ENCODE data around the gene AMDHD2.

AMDHD2 gene

GRCh38 chr16:2529061-2529931 lies 9.1 kb downstream of the AMDHD2 start:
- Histone ChIP-seq H3K4me3 (ENCODE audit: low read length) (no peak overlapping the region), H3K36me3 (ENCODE audit: control insufficient read depth, low read length) (peaks cover 32% of the 10 kb centered on the region), H3K4me2 (ENCODE audit: low read length) (no peak overlapping the region), H3K27ac (ENCODE audit: low read depth, low read length) (no peak overlapping the region), H3K79me2 (ENCODE audit: control insufficient read depth, low read length) (no peaks in the 10 kb centered on the region), H3K27me3 (ENCODE audit: control insufficient read depth, low read length) (no peaks in the 10 kb centered on the region), H3K9me3 (ENCODE audit: control insufficient read depth, insufficient read depth, low read length) (no peaks in the 10 kb centered on the region), H3F3A (ENCODE audit: control insufficient read depth, insufficient read depth) (peaks cover 6% of the 10 kb centered on the region), H4K20me1 (ENCODE audit: control insufficient read depth, insufficient read depth, low read depth, low read length) (no peaks in the 10 kb centered on the region), H3K9me2 (replicated peaks; ENCODE audit: control insufficient read depth, low read length) (no peaks in the 10 kb centered on the region), H3K4me1 (ENCODE audit: control insufficient read depth, low read length) (peaks cover 19% of the 10 kb centered on the region)
- TF ChIP-seq CTCF (IDR thresholded peaks at IDR 0.05; ENCODE audit: low read depth, low read length, poor library complexity, severe bottlenecking) (no peak), EZH2phosphoT487 (IDR thresholded peaks at IDR 0.05; ENCODE audit: borderline replicate concordance, low read length) (no peak)

GRCh38 chr16:2529961-2530628 lies 9.9 kb downstream of the AMDHD2 start:
- Histone ChIP-seq H3K9me3 (ENCODE audit: control insufficient read depth, insufficient read depth, low read length) (no peaks in the 10 kb centered on the region), H3K27me3 (ENCODE audit: control insufficient read depth, low read length) (no peaks in the 10 kb centered on the region), H3K4me1 (ENCODE audit: control insufficient read depth, low read length) (peaks cover 19% of the 10 kb centered on the region), H3K4me2 (ENCODE audit: low read length) (no peak overlapping the region), H3K36me3 (ENCODE audit: control insufficient read depth, low read length) (peaks cover 26% of the 10 kb centered on the region), H3K9me2 (replicated peaks; ENCODE audit: control insufficient read depth, low read length) (no peaks in the 10 kb centered on the region), H4K20me1 (ENCODE audit: control insufficient read depth, insufficient read depth, low read depth, low read length) (no peaks in the 10 kb centered on the region), H3K4me3 (ENCODE audit: low read length) (no peak overlapping the region), H3K79me2 (ENCODE audit: control insufficient read depth, low read length) (no peaks in the 10 kb centered on the region), H3K27ac (ENCODE audit: low read depth, low read length) (no peak overlapping the region), H3F3A (ENCODE audit: control insufficient read depth, insufficient read depth) (peaks cover 6% of the 10 kb centered on the region)
- TF ChIP-seq CTCF (IDR thresholded peaks at IDR 0.05; ENCODE audit: low read depth, low read length, poor library complexity, severe bottlenecking): no peak
- TF ChIP-seq EZH2phosphoT487 (IDR thresholded peaks at IDR 0.05; ENCODE audit: borderline replicate concordance, low read length): no peak

DNA sequence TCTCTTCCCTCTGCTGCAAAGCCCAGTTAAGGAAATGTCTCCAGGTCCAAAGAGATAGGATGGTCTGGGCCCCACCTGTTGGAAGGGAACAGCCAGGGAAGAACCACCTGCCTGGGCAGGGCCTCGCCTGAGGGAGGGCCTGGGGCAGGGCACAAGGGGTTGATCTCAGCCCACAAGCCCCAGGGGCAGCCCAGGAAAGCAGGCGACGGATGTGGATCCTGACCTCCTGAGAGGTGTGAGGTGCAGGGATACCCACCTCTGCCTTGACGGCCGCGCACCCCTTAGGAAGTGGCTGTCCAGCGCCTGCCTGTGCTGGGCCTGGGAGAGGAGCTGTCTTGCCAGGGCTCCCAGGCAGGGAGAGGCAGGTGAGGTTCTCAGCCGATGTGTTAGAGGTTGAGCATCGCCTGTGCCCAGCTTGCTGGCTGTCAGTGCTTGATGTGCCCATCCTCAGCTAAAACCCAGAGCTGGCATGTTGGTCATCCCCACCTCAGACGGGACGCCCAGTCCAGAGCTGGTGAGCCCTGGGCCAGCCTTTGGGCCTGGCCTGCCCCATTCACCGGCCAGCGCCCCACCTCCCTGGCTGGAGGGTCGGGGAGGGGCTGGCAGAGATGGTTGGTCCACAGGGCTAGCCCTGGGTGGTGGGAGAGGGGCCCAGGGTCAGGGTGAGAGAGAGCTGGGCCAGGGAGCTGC lies 10.6 kb downstream of the AMDHD2 start:
- peaks cover 25% of the 10 kb centered on the region for H3K36me3 ChIP-seq (ENCODE audit: control insufficient read depth, low read length)
- H3F3A ChIP-seq (ENCODE audit: control insufficient read depth, insufficient read depth): peaks cover 6% of the 10 kb centered on the region
- H3K9me2 ChIP-seq (replicated peaks; ENCODE audit: control insufficient read depth, low read length): no peaks in the 10 kb centered on the region
- H3K4me2 ChIP-seq (ENCODE audit: low read length): peak overlapping the region; percentile 86; the same call in 1 of the 2 replicates
- peaks cover 19% of the 10 kb centered on the region for H3K4me1 ChIP-seq (ENCODE audit: control insufficient read depth, low read length)
- H3K27ac ChIP-seq (ENCODE audit: low read depth, low read length): no peak overlapping the region
- H4K20me1 ChIP-seq (ENCODE audit: control insufficient read depth, insufficient read depth, low read depth, low read length): no peaks in the 10 kb centered on the region
- H3K9me3 ChIP-seq (ENCODE audit: control insufficient read depth, insufficient read depth, low read length): no peaks in the 10 kb centered on the region
- no peak overlapping the region for H3K4me3 ChIP-seq (ENCODE audit: low read length)
- H3K27me3 ChIP-seq (ENCODE audit: control insufficient read depth, low read length): no peaks in the 10 kb centered on the region
- H3K79me2 ChIP-seq (ENCODE audit: control insufficient read depth, low read length): no peaks in the 10 kb centered on the region
- no peak for TF ChIP-seq EZH2phosphoT487 (IDR thresholded peaks at IDR 0.05; ENCODE audit: borderline replicate concordance, low read length)
- no peak for TF ChIP-seq CTCF (IDR thresholded peaks at IDR 0.05; ENCODE audit: low read depth, low read length, poor library complexity, severe bottlenecking)

Data from DOHH2 (cell line).